Coronary artery (tissue), 2 donors: ENCODE data around the gene GABRA6.

Experiments
- DNase-seq: peaks from one replicate; pipeline ENCODE4 v3.0.0-alpha.2; 2017; ENCODE audit warnings: low spot score
- H3K27ac ChIP-seq, 2 donors: fragments of 200-600 bp; sonication (generic); one replicate each; pipeline ENCODE4 v1.5.1; 2016 to 2019
- H3K4me3 ChIP-seq: fragments of 200-600 bp; sonication (generic); 2 replicates; pipeline ENCODE4 v1.5.1; 2016; ENCODE audit warnings: mild to moderate bottlenecking, moderate library complexity
- TF ChIP-seq, protein P1 (sequence below): fragments of 200-600 bp; sonication (generic); IDR thresholded peaks from one replicate; pipeline ENCODE4 v1.5.1; 2019; ENCODE audit warnings: antibody characterized with exemption

Gene GABRA6

DNA sequence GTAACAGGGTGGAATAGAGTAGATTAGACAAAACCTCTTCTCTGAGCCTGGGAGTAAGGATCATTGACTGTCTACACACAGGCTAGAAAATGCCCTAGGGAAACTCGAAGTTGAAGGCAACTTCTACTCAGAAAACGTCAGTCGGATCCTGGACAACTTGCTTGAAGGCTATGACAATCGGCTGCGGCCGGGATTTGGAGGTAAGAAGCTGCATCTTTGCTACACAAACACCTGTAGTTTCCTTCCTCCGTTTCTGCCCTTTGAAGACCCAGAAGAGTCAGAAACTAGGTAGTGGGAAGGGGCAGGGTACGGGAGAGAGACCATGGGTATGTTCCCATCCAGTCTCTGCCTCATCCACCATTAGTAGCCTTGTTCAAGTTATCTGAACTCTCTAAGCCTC is 628 bp downstream of the GABRA6 start:
- TF ChIP-seq, protein P1, sequence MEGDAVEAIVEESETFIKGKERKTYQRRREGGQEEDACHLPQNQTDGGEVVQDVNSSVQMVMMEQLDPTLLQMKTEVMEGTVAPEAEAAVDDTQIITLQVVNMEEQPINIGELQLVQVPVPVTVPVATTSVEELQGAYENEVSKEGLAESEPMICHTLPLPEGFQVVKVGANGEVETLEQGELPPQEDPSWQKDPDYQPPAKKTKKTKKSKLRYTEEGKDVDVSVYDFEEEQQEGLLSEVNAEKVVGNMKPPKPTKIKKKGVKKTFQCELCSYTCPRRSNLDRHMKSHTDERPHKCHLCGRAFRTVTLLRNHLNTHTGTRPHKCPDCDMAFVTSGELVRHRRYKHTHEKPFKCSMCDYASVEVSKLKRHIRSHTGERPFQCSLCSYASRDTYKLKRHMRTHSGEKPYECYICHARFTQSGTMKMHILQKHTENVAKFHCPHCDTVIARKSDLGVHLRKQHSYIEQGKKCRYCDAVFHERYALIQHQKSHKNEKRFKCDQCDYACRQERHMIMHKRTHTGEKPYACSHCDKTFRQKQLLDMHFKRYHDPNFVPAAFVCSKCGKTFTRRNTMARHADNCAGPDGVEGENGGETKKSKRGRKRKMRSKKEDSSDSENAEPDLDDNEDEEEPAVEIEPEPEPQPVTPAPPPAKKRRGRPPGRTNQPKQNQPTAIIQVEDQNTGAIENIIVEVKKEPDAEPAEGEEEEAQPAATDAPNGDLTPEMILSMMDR = no peak
- no peak overlapping the region for H3K4me3 ChIP-seq
- no peak for DNase-seq
- no peak overlapping the region for H3K27ac ChIP-seq

DNA sequence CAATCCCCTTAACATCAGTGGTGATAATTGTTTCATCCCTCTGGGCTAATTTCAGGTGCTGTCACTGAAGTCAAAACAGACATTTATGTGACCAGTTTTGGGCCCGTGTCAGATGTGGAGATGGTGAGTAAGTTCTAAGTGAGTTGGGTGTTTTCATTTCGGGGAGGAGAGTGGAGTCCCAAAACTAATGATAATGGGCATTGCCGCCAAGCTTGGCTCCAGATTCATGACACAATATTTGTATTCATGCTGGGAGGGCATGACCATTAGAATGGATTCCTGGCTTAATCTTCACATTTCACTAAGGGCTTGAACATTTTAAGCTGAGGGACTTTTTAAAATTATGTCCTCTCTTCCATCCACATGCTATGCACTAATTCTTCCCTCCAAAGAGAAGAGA is 1.4 kb downstream of the GABRA6 start:
- no peak for DNase-seq
- no peak overlapping the region for H3K27ac ChIP-seq
- no peak overlapping the region for H3K4me3 ChIP-seq
- TF ChIP-seq, protein P1 = no peak

DNA sequence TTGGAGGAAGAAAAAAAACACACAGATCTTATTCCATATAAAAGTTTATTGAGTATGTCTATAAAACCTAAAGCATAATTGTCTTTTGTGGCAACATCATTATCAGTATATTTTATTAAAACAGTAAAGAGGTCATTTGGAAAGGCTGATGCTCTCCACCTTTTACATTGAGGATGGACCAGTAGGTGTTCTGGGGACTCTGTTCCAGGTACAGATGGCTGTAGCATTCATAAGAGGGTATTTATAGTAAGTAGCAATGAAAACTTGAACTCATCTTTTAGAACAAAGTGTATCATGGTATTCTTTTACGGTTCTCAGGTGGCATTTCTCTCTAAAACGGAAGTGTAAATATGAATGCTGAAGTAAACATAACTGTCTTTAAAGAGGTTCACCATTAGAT is 1.8 kb downstream of the GABRA6 start:
- TF ChIP-seq, protein P1 = no peak
- Histone ChIP-seq H3K4me3 (no peak overlapping the region), H3K27ac (no peak overlapping the region)
- no peak for DNase-seq

DNA sequence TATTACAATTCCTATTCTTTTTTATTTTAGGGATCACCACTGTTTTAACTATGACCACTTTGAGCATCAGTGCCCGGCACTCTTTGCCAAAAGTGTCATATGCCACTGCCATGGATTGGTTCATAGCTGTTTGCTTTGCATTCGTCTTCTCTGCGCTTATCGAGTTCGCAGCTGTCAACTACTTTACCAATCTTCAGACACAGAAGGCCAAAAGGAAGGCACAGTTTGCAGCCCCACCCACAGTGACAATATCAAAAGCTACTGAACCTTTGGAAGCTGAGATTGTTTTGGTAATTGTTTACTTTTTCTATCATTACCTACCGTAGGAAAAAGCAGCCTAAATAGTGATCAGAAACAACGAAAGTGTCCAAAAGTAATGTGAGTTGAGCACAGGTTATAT is 6.4 kb downstream of the GABRA6 start:
- TF ChIP-seq, protein P1 = no peak
- Histone ChIP-seq H3K4me3 (no peak overlapping the region), H3K27ac (no peak overlapping the region)
- no peak for DNase-seq

DNA sequence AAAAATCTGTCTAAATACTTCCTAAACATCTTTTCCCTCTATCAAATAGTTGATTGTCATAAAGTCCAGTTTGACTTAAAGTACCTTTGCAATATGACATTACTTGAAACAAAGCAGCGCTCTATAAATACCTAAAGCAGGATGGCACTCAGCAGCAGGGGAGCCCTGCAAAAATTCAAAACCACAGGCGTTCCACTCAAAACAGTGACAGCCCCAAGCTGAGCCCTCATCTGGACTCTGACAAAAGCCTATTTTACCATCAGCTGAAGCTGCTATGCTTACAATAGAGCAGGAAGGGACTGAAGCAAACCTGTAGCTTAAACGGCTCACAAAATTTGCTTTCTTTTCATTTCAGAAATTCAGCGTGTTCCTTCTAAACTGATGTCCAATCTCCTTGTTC is 11.5 kb downstream of the GABRA6 start:
- TF ChIP-seq, protein P1 = no peak
- DNase-seq = no peak
- Histone ChIP-seq H3K27ac (no peak overlapping the region), H3K4me3 (no peak overlapping the region)

DNA sequence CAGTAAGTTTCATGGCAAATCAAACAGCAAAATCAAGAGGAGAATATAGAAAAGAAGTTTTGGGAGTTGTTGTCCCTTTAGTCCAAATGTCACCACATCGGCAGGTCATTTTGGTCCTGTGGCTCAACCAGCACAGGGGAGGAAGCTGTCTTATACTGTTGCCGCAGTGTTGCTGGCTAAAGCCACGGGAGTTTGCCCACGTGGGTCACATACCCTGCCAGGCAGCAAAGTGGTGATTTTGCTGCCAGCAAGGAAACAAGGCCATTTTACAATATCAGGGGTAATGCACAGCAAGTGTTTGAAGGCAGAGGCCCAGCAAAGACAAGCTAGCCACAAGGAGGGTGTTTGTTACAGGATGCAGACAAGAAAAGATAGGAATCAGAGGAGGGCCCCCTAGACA is 14.5 kb downstream of the GABRA6 start:
- DNase-seq = no peak
- TF ChIP-seq, protein P1 = no peak
- no peak overlapping the region for H3K4me3 ChIP-seq
- H3K27ac ChIP-seq = no peak overlapping the region

DNA sequence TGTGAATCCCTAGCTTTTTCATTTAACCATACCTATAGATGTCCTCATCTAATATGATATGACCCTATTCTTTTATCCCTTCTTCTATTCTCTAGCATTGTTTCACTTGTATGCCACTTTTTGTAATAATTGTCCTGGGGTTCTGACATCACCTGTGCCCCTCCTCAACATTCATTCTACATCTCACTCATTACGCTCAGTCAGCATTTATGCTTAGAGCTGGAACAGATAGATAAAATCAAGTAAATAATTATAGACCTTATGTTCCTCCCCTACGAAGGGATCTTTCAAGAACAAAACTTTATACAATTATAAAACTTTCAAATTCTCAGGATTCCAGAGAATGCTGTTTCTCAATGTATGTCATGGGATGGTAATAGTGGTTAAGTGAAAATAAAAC is 18.0 kb downstream of the GABRA6 start:
- TF ChIP-seq, protein P1 = no peak
- Histone ChIP-seq H3K27ac (no peak overlapping the region), H3K4me3 (no peak overlapping the region)
- no peak for DNase-seq
